Measurements from ENCODE around the gene ITGA6.

DNA sequence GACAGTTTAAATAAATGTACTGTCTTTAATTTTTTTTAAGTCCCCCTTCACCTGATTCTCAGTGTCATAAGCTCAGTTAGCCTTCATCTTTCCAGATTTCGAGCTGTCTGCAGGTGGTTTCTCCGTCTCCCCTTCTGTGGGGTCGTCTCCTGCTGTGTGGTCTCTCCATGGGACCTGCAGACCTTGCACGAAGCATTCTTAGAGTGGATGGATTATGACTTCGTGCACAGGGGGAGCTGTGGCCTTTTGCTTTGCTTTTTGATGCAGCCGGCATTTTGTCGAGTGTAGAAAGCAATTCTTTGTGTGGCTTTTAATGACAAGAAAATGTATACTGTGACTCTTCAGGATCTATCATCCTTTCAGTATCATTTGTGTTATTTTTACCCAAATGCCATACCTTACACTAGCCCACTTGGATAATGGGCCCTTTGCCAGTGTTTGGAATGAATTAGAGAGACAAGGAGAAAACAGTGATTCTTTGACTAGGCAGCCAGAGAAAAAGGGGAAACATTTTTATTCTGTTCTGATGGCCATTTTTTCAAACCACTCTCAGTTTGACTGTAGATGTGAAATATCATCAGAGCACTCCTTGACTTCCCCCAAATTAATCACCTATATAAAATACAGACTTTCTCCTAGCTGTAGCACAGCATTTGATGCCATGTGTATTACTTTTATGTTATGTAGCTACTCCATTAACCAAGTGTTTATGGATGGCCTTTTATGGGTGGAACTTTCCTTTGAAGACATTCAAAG is 54.3 kb downstream of the ITGA6 start:
- TF ChIP-seq CTCF (IDR thresholded peaks at IDR 0.05) = no peak
- no peak for TF ChIP-seq EP300 (IDR thresholded peaks at IDR 0.05)
- no peak for TF ChIP-seq POLR2A (IDR thresholded peaks at IDR 0.05)
